Ishikawa (cell line): ENCODE results near the gene BDH2.

Experiments
- CEBPB ChIP-seq: IDR thresholded peaks from 2 replicates; pipeline ENCODE4 v1.6.1; 2012
- EGR1 ChIP-seq: IDR thresholded peaks from 2 replicates; pipeline ENCODE4 v1.6.1; 2012
- EP300 ChIP-seq: IDR thresholded peaks from 2 replicates; pipeline ENCODE4 v1.6.1; 2012; ENCODE audit warnings: borderline replicate concordance
- FOXM1 ChIP-seq: IDR thresholded peaks from 2 replicates; pipeline ENCODE4 v1.6.1; 2012; ENCODE audit warnings: low read depth, borderline replicate concordance
- NFIC ChIP-seq: IDR thresholded peaks from 2 replicates; pipeline ENCODE4 v1.6.1; 2012
- RAD21 ChIP-seq: IDR thresholded peaks from 2 replicates; pipeline ENCODE4 v1.6.1; 2012; ENCODE audit warnings: low read depth
- TAF1 ChIP-seq: IDR thresholded peaks from 2 replicates; pipeline ENCODE4 v1.6.1; 2012; ENCODE audit warnings: low read depth, mild to moderate bottlenecking
- TCF12 ChIP-seq: IDR thresholded peaks from 2 replicates; pipeline ENCODE4 v1.6.1; 2012; ENCODE audit warnings: low read depth
- TEAD4 ChIP-seq: IDR thresholded peaks from 2 replicates; pipeline ENCODE4 v1.6.1; 2012
- USF1 ChIP-seq: IDR thresholded peaks from 2 replicates; pipeline ENCODE4 v1.6.1; 2012
- YY1 ChIP-seq: IDR thresholded peaks from 2 replicates; pipeline ENCODE4 v1.6.1; 2012; ENCODE audit warnings: low read depth
- ZBTB7A ChIP-seq: IDR thresholded peaks from 2 replicates; pipeline ENCODE4 v1.6.1; 2012; ENCODE audit warnings: low read depth
- TF ChIP-seq, protein P1 (sequence below): IDR thresholded peaks from 2 replicates; pipeline ENCODE4 v1.6.1; 2012
- TF ChIP-seq, protein P2 (sequence below): IDR thresholded peaks from 2 replicates; pipeline ENCODE4 v1.6.1; 2012; ENCODE audit warnings: low read depth, mild to moderate bottlenecking

- TF ChIP-seq, protein P1, sequence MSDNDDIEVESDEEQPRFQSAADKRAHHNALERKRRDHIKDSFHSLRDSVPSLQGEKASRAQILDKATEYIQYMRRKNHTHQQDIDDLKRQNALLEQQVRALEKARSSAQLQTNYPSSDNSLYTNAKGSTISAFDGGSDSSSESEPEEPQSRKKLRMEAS = no peak
- TF ChIP-seq USF1 (no peak), RAD21 (no peak), FOXM1 (no peak), CEBPB (no peak), EGR1 (no peak), YY1 (no peak), NFIC (no peak), ZBTB7A (no peak), EP300 (no peak), TAF1 (no peak), TCF12 (no peak), TEAD4 (no peak)
- TF ChIP-seq, protein P2, sequence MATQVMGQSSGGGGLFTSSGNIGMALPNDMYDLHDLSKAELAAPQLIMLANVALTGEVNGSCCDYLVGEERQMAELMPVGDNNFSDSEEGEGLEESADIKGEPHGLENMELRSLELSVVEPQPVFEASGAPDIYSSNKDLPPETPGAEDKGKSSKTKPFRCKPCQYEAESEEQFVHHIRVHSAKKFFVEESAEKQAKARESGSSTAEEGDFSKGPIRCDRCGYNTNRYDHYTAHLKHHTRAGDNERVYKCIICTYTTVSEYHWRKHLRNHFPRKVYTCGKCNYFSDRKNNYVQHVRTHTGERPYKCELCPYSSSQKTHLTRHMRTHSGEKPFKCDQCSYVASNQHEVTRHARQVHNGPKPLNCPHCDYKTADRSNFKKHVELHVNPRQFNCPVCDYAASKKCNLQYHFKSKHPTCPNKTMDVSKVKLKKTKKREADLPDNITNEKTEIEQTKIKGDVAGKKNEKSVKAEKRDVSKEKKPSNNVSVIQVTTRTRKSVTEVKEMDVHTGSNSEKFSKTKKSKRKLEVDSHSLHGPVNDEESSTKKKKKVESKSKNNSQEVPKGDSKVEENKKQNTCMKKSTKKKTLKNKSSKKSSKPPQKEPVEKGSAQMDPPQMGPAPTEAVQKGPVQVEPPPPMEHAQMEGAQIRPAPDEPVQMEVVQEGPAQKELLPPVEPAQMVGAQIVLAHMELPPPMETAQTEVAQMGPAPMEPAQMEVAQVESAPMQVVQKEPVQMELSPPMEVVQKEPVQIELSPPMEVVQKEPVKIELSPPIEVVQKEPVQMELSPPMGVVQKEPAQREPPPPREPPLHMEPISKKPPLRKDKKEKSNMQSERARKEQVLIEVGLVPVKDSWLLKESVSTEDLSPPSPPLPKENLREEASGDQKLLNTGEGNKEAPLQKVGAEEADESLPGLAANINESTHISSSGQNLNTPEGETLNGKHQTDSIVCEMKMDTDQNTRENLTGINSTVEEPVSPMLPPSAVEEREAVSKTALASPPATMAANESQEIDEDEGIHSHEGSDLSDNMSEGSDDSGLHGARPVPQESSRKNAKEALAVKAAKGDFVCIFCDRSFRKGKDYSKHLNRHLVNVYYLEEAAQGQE = no peak
These were observed 63.5 kb downstream of the BDH2 start for GRCh38 chr4:103036169-103036568.
